ENCODE data around the gene GOT2. TPM values are rescaled to one million over a fixed set of nuclear protein-coding genes. Genes with fewer than 3 reads are reported as not detected.
"Not testable (repeated sequence)": the region's sequence is repeated elsewhere in the genome, so short reads cannot be mapped to it uniquely, and the experiment has no call there.

GOT2 gene
- total and polyA plus RNA-seq, 2 of the 8 experiments (the other 6 are each of a cell fraction or from before 2014, with no cell fraction given): 62.9 to 223 TPM

- FAIRE-seq; H3K9me3 ChIP-seq (ENCODE audit: insufficient read depth in 2 of 2, low read depth in 1 of 2, low read length in 1 of 2); POLR2A ChIA-PET (ENCODE audit: partially characterized antibody): not testable (repeated sequence)
These were observed 74.2 kb downstream of the GOT2 start for GRCh38 chr16:58659911-58660310.

More at GRCh38 chr16:58659911-58660310, 74.2 kb downstream of the GOT2 start:
- not testable (repeated sequence) for H4K20me1 ChIP-seq (replicated peaks in 1 of 2; ENCODE audit: control insufficient read depth in 1 of 2, insufficient read depth in 2 of 2, low read length in 2 of 2); H3K4me2 ChIP-seq (ENCODE audit: insufficient read depth in 1 of 2, low read depth in 2 of 2, low read length in 2 of 2); DNase-seq (ENCODE audit: low read depth in 1 of 2, low spot score in 2 of 2); H2AK5ac ChIP-seq (ENCODE audit: low read depth, low read length); H4K5ac ChIP-seq (ENCODE audit: insufficient read length, low read depth, low read length); H3K36me3 ChIP-seq (ENCODE audit: control insufficient read depth in 2 of 4, insufficient read depth in 4 of 4, low read length in 3 of 4); H2BK20ac ChIP-seq (ENCODE audit: low read length); H3K27ac ChIP-seq (ENCODE audit: low read depth, low read length); H2BK12ac ChIP-seq (ENCODE audit: low read depth, low read length); H3K27me3 ChIP-seq (replicated peaks in 1 of 4; ENCODE audit: control insufficient read depth in 3 of 4, extremely low read depth in 1 of 4, insufficient read depth in 3 of 4, low read length in 3 of 4); H3K23ac ChIP-seq (ENCODE audit: insufficient read length); H3K4me1 ChIP-seq (replicated peaks in 1 of 4; ENCODE audit: control insufficient read depth in 3 of 4, insufficient read depth in 4 of 4, low read length in 3 of 4); H2BK15ac ChIP-seq (ENCODE audit: low read length); H3K79me1 ChIP-seq (ENCODE audit: low read depth, low read length); H3K79me2 ChIP-seq (ENCODE audit: control insufficient read depth in 1 of 2, insufficient read depth in 2 of 2, low read length in 2 of 2); H4K91ac ChIP-seq (replicated peaks; ENCODE audit: insufficient read length, low read length); H2BK120ac ChIP-seq (replicated peaks; ENCODE audit: low read depth, low read length); H3K9ac ChIP-seq (replicated peaks in 1 of 4; ENCODE audit: extremely low read depth in 1 of 4, low read depth in 3 of 4, low read length in 3 of 4); H3K23me2 ChIP-seq (ENCODE audit: low read depth, low read length); H4K8ac ChIP-seq (ENCODE audit: extremely low read depth, insufficient read depth, low read length); H3K4me3 ChIP-seq (ENCODE audit: extremely low read depth in 1 of 4, insufficient read depth in 2 of 4, low read depth in 3 of 4, low read length in 4 of 4); H3K4ac ChIP-seq (replicated peaks; ENCODE audit: insufficient read length, low read depth, low read length); H3K56ac ChIP-seq (replicated peaks; ENCODE audit: insufficient read length, low read depth, low read length); H3K18ac ChIP-seq (ENCODE audit: extremely low read depth, low read length); H3K14ac ChIP-seq (ENCODE audit: insufficient read length); H2BK5ac ChIP-seq (ENCODE audit: low read depth, low read length); H2AFZ ChIP-seq (ENCODE audit: low read length)
- WGBS, 2 experiments (ENCODE audit: extremely low coverage in 1 of 2, insufficient coverage in 1 of 2, insufficient read length in 1 of 2, insufficient replicate concordance in 2 of 2, low coverage in 1 of 2, low lambda C conversion rate in 2 of 2, missing lambda C conversion rate in 1 of 2): 88% methylated on average over 11 of the region's 11 CpGs; no CpG with 5 or more reads in 1 of the 2 experiments
- CTCF ChIA-PET (ENCODE audit: partially characterized antibody): interaction anchor here (0.6 to 2.0 kb wide), 5 partner anchors 42 to 151 kb away, joined by 3 to 9 read pairs (median 4); no protein-coding TSS in a partner anchor
